ENCODE measurements around the gene GCSAML.
A peak's percentile ranks its signal among the peaks of the same experiment; 100 is the strongest.
"Not testable (repeated sequence)": the region's sequence is repeated elsewhere in the genome, so short reads cannot be mapped to it uniquely, and the experiment has no call there.

The GCSAML gene

DNA sequence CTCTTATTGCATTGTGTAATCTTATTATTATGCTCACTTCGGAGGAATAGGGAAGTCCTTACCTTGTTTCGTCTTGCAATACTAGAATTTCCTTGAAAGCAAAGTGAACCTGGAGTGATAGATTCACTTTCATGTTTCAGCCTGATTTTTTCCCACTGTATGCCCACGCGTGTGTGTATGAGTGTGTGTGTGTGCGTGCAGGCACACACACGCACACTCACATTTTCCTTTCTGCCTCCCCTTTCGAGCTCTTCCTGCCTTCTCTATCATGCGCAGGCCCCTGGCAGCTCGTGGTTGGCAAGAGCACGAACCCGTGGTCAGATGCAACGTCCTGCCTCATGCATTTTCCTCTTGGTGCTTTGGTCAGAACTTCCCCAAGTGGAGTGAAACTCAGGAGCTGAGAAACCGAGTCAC is at the start of gene GCSAML:
Gene GCSAML, plus strand, starts transcription at position 366 of the 414 bp plus-strand sequence. CDS start 58 bp downstream, outside the sequence.
- DNase-seq: peak; percentile 74

DNA sequence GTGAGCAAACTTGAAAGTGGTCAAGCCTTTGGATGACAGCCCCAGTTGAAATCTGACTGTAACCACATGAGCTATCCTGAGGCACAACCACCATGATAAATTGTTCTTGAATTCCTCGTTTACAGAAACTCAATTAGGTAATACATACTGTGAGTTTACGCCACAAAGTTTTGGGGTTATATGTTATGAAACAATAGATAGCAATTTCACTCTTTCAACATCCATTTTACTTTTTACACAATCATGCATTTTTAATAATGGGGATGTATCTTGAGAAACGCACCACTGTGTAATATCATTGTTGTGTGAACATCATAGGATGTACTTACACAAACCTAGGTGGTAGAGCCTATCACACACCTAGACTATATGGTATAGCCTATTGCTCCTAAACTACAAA is 48.1 kb upstream of the GCSAML start:
- DNase-seq: no peak

DNA sequence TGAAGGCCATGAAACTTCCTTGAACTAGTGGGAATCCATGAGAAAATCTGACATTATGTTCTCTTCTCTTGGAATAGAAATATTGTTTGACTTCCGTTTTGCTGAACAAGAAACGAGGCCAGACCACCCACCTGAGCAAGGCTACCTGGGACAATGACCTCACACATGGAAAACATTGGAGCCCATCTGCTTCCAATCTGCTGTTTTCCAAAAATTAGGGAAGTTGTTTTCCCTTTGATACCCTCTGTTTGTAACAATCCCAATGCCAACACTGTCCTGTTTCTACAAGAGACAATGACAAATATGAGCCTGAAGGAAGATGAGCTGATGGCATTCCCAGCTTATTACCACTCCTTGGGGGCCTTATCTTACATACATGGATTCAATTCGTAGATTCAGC is 42.1 kb upstream of the GCSAML start:
- no peak for DNase-seq

DNA sequence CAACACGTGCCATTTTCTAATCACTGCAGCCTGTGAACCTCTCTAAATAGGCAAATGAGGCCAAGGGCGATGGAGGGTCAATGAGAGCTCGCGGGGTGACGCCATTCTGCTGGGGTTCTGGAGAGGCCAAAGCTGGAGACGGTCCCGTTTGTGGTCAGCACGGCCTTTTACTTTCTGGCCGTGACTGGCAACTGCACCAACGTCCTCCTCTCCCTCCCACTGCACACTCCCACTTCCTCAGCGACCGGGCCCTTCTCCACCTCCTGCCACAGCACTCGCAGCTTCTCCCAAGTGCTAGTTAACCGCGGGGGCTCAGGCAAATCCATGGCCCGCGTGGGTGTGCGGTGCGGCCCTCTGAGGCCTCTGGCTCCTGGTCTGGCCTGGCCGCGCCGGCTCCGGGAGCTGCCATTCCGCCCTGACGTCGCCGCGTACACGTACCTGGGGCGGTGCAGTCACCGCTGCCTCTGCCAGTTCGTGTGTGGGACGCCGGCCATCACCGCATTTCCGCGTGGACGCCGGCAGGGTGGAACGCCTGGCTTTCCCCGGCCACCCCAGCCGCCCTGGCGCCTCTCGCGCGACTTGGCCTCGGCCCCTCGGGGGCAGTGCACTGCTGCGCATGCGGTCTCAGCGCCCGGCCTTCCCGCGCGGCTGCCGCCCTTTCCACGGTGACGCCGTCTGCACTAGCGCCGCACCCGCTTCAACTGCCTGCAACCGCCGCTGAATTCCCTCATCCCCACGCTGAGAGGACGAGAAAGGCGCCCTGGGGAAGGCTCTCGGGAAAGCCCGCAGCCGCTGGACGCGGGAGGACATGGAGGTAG is 30.9 kb upstream of the GCSAML start:
- no peak for DNase-seq

DNA sequence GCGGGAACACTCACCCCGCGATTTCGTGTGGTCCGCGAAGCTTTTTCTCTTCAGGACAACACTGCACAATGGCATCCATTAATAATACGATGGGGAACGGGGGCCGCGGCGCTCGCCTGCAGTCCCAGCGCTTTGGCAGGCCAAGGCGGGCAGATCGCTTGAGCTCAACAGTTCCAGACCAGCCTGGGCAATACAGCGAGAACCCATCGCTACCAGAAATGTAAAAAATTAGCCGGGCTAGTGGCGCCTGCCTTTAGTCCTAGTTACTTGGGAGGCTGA is 30.4 kb upstream of the GCSAML start:
- no peak for DNase-seq

DNA sequence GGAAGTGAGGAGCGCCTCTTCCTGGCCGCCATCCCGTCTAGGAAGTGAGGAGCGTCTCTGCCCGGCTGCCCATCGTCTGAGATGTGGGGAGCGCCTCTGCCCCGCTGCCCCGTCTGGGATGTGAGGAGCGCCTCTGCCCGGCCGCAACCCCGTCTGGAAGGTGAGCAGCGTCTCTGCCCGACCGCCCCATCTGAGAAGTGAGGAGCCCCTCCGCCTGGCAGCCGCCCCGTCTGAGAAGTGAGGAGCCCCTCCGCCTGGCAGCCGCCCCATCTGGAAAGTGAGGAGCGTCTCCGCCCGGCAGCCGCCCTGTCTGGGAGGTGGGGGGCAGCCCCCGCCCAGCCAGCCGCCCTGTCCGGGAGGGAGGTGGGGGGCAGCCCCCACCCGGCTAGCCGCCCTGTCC is 27.0 kb upstream of the GCSAML start:
- not testable (repeated sequence) for DNase-seq

DNA sequence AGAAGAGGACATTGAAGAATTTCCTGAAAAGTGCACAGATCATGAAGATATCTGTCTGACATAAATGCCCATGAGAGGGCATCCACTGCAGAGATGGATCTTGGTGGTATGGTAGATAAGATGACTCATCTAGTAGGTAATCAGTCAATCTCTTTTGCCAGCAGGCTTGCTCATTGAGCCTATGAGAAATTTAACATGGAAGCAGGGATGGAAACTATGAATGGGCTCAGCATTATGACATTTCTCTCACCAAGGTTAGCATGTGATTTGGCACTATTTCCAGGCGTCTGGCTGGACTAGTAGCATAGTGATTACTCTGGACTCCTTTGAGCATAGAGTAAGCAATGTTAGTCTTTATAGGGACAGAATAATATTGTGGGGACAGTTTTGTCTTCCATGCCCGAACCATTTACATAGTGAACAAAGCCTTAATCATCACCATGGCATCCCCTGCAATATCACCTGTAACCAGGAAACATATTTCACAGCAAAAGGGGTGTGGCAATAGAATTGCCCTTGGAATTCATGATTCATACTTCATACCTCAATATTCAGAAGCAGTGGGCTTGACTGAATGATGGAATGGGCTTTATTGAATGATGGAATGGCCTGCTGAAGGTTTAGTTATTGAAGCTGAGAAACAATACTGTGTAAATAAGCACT is 20.0 kb upstream of the GCSAML start:
- no peak for DNase-seq

DNA sequence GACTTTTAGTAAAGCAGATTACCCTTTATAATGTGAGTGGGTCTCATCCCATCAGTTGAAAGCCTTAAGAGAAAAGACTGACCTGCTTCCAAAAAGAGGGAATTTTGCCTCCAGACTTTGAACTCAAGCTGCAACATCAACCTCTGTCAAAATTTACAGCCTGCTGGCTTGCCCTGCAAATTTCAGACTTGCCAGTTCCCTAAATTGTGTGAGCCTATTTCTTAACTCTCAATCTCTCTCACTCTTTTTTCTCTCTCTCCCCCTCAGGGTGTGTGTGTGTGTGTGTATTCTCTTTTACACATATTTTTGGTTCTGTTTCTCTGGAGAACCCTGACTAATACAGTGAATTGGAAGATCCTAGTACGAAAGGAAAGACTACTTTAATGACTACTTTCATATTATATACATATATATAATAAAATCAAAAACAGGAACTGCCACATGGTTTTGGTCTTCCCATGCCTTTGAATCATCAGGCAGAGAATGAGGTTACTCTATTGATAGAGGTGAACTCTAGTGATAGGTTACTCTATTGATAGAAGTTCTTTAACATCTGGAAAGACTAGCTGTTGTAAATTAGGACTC is 19.1 kb upstream of the GCSAML start:
- no peak for DNase-seq

DNA sequence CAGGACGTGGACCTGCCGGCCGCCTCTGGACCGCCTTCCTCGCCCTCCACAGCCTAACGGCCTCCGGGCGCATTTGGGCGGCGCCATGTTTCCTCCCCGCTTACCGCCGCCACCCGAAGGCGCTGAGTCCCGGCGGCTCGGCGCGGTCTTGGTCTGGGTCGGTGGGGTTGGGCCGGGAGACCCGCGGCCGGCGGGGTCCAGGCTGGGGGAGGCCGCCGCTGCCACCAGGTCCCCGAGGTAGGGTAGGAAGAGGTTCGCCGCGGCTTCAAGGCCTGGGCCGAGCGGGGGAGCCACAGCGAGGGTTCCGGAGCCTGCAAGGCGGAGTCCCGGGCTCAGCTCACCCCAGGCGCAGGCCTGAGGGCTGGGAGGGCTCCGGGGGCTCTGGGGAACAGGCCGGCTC is 18.1 kb upstream of the GCSAML start:
- DNase-seq: no peak

DNA sequence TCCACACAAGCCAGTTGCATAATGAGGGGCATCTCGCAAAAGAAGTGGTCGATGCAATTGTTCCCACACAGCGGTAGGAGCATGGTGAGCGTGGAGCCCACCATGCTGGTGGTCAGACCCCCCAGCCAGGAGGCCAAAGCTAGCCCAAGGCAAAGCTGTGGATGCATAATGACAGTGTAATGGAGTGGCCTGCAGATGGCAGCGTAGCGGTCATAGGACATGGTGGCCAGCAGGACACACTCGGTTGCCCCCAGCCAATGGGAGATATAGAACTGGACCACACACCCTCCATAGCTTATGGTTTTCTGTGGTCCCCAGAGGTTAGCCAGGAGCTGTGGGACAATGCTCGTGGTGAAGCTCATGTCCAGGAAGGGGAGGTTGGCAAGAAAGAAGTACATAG is 17.0 kb upstream of the GCSAML start:
- no peak for DNase-seq

DNA sequence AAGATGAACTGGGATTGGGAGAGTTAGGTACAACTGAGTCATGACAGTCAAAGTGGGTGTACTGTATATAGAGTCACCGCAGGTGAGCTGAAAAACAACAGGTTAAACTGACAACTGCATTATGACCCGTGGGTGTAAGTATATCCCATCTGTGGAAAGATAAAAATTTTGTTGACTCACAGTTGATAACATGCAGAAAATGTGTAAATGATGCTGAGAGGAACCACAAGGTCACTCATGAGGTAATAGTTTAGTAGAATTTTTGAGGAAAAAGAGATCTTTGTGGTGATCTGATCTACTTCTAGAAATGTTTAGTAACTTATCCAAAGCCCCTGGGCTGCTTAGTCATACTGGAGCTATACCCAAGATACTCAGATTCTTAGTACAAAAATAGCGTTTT is 13.5 kb upstream of the GCSAML start:
- DNase-seq: no peak

DNA sequence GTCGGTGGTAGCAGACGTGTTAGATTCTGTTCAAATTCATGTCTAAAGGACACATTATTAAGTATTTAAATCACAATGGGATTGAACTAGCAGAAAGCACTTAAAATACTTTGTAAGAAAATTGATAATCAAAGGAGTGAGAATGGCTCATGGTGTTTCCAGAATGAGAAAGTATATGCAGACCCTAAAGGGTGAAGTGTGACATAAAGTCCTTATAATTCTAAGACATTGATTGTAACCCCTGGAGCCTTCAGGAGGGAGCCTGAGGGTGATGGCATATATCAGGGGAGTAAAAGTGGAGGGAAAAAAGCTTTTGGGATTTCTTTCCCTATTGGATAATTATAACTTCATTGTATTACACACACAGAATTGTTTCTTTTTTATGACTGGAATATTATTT is 12.6 kb upstream of the GCSAML start, which contains the start of gene OR2C3:
Gene OR2C3, minus strand, starts transcription at position 101 of the 400 bp plus-strand sequence. CDS start 3,929 bp downstream, outside the sequence.
- no peak for DNase-seq

DNA sequence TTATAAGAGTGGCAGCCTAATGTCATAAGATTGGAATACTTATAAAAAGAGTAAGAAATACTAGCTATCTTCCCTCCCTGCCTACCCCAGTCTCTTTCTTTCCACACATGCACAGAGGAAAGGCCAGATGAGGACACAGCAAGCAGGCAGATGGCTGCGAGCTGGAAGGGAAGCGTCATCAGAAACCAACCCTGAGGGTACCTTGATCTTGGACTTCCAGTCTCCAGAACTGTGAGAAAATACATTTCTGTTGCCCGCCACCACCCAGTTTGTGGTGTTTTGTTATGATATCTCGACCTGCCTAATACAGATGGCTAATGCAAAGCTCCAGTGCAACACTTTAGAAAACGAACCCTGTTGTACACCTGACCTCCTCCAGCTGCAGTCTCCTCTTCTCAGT is 10.4 kb upstream of the GCSAML start:
- DNase-seq: no peak

DNA sequence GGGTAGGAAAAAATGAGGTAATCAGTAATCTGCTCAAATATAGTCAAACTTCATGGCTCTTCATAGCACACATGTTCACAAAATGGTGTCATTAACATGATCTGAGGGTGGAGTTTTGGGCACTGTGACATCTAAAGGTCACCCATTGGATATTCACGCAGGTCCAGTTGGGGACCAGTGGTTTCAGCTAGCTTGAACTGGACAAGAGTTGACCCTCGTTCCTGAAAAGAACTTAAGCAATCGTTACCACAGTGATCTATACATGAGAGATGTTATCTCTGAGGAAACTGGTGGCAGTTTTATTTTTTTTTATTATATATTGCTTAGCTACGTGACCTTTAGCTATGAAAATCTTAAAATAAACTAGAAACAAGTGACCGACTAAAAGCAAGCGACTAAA is 9.7 kb upstream of the GCSAML start:
- DNase-seq: no peak

DNA sequence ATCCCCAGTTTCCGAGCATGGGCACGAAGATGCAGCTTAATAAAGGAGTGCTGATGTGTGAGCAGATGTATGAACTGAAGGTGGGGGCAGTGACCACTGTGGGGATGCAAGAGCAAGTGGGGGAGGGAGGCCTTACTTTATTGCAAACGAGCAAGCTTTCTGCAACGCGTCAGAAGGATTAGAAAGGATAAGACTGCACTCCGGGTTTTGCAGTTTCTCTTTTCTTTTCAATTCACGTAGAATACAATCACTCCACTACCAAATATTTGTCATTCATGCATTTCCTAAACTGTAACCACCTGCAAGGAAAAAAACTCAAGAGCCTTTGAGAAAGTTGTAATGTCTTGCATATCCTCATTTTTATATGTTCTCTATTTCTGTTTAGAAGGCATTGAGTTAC is 8.4 kb upstream of the GCSAML start:
- DNase-seq: no peak

DNA sequence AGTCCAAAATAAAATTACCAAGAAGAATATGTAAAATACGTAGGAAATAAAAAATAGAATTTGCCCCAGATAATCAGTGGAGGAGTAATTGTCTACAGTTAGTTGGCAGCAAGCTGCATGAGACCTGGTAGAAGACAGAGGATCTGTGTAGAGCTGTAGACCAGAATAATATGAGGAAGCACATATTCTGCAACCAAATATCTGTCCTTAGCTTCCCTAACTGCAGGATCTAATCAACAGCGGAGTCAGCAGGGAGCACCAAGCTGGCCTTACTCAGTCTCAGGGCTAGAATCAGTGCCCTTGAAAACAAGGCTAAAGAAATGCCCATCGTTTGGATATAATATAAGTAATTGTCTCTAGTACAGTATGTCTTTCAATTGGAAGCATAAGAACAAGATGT is 6.1 kb upstream of the GCSAML start:
- DNase-seq: peak; percentile 18

DNA sequence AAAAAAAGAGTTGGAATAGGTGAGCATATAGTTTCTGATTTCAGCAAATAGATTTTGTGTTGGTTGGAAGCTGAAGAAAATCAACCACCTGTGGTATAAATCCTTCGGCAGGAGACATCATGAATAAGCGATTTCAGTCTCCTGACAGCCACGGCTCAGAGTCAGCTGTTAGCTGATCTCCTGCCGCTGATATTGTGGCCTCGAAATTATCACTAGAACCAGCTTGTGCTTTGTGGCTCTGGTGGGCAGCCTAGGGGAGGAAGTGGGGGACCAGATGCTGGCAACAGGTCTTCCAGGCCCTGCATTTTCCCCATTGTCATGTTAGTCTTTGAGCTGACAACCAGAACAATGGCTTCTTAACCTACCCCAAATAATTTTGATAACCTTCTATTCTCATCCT is 842 bp upstream of the GCSAML start:
- peak; percentile 91 for DNase-seq

DNA sequence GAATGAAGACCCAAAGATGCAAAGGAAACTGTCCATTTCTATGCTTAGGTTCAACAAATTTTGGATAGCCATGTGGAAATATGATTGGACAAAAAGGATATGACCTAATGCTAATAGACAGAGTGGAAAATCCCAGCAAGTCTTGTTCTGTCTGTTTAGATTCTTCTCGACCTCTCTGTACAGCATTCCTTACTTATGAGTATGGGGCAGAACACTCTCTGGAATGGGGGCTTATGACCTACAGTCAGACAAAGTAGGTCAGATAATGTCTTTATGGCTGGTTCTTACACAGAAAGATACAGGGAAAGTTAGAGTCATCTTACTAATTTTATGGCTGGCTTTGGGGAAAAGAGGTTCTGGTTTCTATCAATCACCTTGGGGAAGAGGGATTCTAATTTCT is 2.8 kb downstream of the GCSAML start:
- DNase-seq: no peak

DNA sequence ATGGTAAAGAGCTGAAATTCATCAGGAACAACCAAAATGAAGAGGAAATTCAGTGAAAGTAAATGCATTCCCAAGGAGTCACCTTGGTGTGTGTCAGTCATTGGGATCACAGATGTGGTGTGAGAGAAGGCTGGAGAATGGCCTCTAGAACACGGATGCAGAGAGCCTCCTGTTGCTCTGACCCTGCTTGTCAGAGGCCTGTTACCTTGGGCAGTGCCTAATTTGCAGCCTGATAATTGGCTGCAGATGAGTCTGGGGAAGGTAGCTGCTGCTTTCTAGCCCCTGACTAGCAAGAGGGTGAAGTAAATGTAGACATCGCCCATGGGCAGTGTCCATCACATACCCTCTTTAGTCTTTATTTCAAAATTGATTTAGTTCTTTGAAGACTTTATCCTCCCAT is 3.3 kb downstream of the GCSAML start:
- DNase-seq: no peak

DNA sequence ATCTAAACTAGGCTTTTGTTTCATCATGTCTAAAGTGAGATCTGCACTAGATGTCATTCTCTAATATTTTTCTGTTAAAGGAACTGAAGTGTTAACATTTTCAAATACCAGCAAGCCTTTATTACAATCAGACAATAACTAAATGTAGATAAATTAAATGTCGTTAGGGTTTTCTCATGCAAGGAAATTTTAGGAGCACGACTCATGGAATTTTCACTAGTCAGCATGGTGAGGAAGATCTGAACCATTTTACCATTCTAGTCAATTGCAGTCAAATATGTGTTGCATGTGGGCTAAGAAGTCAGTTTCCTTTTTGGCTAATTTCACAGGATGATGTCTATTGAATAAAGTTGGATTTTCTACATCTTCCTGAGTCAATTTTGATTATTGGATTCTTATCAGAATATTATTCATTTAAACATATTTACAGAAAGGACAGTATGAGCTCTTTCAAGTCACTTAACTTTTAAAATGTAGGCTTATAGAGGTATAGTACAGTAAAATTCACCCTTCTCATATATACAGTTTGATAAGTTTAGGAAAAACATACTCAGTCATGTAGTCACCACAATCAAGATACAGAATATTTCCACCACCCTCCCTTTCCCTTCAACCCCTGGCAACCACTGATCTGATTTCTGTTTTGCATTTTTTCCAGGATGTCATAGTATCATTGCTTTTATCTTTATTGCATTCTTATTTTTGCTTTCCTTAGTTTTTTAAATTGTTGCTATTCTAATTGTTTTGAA is 9.2 kb downstream of the GCSAML start:
- DNase-seq: no peak

DNA sequence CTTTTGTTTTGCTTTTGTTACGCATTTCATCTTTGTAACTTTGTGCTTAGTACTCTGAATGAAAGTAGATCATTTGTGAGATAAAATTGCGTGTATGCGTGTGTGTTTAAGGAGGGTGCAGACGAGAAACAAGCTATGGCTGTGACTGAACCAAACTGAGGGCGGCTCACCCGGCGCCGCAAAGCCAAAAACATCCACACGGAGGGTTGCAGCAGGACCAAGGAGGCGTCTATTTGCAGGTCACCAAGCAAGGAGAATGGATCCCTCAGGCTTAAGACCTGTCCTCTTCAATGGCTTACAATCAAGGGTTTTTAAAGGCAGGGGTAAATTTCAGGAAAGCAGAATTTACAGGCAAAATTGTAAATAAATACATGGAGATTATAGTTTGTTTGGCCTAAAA is 12.8 kb downstream of the GCSAML start:
- no peak for DNase-seq

DNA sequence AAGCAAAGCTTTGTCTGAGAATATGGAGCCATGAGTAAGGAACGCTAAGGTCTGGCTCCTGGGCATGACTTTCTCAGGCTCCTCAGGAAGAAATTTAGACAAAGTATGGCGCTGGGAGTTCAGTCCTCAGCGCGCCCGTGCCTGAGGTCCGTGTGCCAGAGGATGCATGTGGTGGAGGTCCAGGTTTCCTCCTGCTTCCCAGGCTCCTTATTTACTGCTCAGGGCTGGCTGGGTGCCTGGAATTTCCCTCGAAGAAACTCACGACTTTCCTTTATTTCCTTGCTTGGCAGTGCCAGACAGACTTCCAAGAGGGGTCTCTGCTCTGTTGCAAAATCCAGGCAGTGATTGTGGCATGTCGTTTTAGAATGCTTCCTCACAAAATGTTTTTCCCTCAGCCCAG is 13.3 kb downstream of the GCSAML start:
- no peak for DNase-seq

DNA sequence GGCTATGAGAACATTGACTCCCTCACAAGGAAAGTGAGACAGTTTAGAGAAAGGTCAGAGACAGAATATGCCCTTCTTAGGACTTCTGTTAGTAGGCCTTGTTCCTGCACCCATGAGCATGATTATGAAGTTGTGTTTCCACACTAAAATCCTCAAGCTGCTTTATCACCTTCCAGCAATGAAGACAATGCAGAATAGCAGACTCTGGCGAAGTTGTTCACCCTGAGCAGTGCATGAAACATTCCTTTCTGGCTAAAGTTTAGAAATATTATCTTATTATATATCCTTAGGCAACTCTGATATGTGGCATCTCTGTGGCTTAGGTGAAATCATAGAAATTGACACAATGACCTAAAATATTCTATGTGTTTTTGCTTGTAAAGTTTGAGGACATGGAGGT is 25.3 kb downstream of the GCSAML start:
- DNase-seq: no peak

DNA sequence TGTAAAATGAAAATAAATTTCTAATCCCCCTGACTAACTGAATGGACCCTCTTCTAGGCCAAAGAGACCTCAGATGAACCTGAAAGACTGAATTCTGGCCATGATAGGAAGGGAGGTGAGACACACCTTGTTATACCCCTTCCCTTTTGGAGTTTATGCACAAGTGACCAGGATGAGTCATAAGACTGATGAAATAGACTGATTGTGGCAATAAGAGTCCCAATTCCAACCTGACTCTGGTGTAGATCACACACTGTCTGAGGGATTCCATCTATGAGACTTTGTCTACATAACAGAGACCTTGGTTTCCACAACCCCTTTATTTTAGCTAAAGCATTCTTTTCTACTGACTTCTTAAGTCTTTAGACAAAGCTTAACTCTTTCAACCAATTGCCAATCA is 25.7 kb downstream of the GCSAML start:
- no peak for DNase-seq
